CD4-positive, alpha-beta T cell (primary cell): ENCODE measurements around the gene HS6ST2. TPM values are rescaled to one million over a fixed set of nuclear protein-coding genes. Genes with fewer than 3 reads are reported as not detected.

ENCODE experiments used
- ATAC-seq: fragments of 200-7000 bp; cut with Tn5 transposase; one replicate; pipeline ENCODE4 v1.10.0; 2022; ENCODE audit warnings: mild to moderate bottlenecking; ENCODE audit not compliant: poor library complexity
- CTCF ChIA-PET: fragments of 350-600 bp; sonication (Branson Sonifier 250); formaldehyde crosslinking; loops from one replicate; lab custom pipeline; 2021; ENCODE audit warnings: antibody characterized with exemption, inconsistent platforms; lab: Charles Lee
- POLR2A ChIA-PET: fragments of 350-600 bp; sonication (Branson Sonifier 250); formaldehyde crosslinking; loops from one replicate; lab custom pipeline; 2021; ENCODE audit warnings: antibody characterized with exemption, inconsistent platforms; lab: Charles Lee
- DNase-seq, 14 experiments: peaks; one replicate each; pipeline ENCODE4 v3.0.0-alpha.2; 2013 to 2020; ENCODE audit warnings: mixed read lengths in 2 of 14
- H3K27ac ChIP-seq, 2 donors: one replicate each; pipeline versions ENCODE4 v1.5.1 to v1.7.0; 2013; ENCODE audit warnings: low read length in 2 of 2, low read depth in 1 of 2, mild to moderate bottlenecking in 1 of 2
- H3K27me3 ChIP-seq, 2 experiments: 1 replicate in 1 of 2; 2 replicates in 1 of 2; pipeline versions ENCODE4 v1.6.1 to v1.7.0; 2013; ENCODE audit warnings: low read length in 2 of 2, control low read depth in 1 of 2, mild to moderate bottlenecking in 1 of 2, moderate library complexity in 1 of 2; ENCODE audit not compliant: insufficient read depth in 2 of 2, control insufficient read depth in 1 of 2
- H3K36me3 ChIP-seq: one replicate; pipeline ENCODE4 v1.6.1; 2013; ENCODE audit warnings: low read length, control low read depth; ENCODE audit not compliant: insufficient read depth
- H3K4me1 ChIP-seq: one replicate; pipeline ENCODE4 v1.6.1; 2013; ENCODE audit warnings: low read length, control low read depth; ENCODE audit not compliant: insufficient read depth
- H3K4me3 ChIP-seq: one replicate; pipeline ENCODE4 v1.5.1; 2013; ENCODE audit warnings: mild to moderate bottlenecking, low read length, moderate library complexity
- H3K9me3 ChIP-seq, 2 experiments: 1 replicate in 1 of 2; 2 replicates in 1 of 2; pipeline versions ENCODE4 v1.6.1 to v1.7.0; 2013; ENCODE audit warnings: low read length in 2 of 2, mild to moderate bottlenecking in 2 of 2, control low read depth in 1 of 2, moderate library complexity in 1 of 2; ENCODE audit not compliant: control insufficient read depth in 1 of 2, insufficient read depth in 1 of 2
- H3K27ac Mint-ChIP-seq: one replicate; pipeline ENCODE4 v1.8.0; 2020; ENCODE audit warnings: mixed read lengths
- H3K27me3 Mint-ChIP-seq: one replicate; pipeline ENCODE4 v1.8.0; 2021; ENCODE audit warnings: mixed read lengths
- H3K36me3 Mint-ChIP-seq: one replicate; pipeline ENCODE4 v1.8.0; 2021; ENCODE audit warnings: low read depth, mixed read lengths
- H3K4me1 Mint-ChIP-seq: one replicate; pipeline ENCODE4 v1.8.0; 2021; ENCODE audit warnings: low read depth, mixed read lengths
- H3K4me3 Mint-ChIP-seq: one replicate; pipeline ENCODE4 v1.8.0; 2020; ENCODE audit warnings: mild to moderate bottlenecking, mixed read lengths
- H3K9me3 Mint-ChIP-seq: one replicate; pipeline ENCODE4 v1.8.0; 2020; ENCODE audit warnings: mixed read lengths
- intact Hi-C, 2 experiments: fragments of 100-400 bp; cut with DNase I in 1 of 2; cut with micrococcal nuclease in 1 of 2; formaldehyde crosslinking; loops; one replicate each; pipeline versions ENCODE4 v1.15.1 to v1.9.0; 2023 to 2025; cut with DNase I, micrococcal nuclease
- total RNA-seq, 174 experiments: library from RNA in 2 of 174; stranded (reverse) in 2 of 174; gene quantifications; one replicate each; pipeline ENCODE4 v1.2.3 and lab custom pipeline; 2021 to 2026
- TF ChIP-seq, protein P1 (sequence below): fragments of 200-600 bp; IDR thresholded peaks from one replicate; pipeline ENCODE4 v1.8.0; 2022; ENCODE audit warnings: antibody characterized with exemption, mild to moderate bottlenecking

HS6ST2 gene
- total RNA-seq, 2 experiments from 2014 or later: not detected

- no peak overlapping the region for H3K4me3 ChIP-seq
- POLR2A ChIA-PET: no interaction called here
- CTCF ChIA-PET: no interaction called here
- peaks cover 0 to 7% of the 10 kb centered on the region in 2 experiments for H3K27me3 ChIP-seq
- TF ChIP-seq, protein P1, sequence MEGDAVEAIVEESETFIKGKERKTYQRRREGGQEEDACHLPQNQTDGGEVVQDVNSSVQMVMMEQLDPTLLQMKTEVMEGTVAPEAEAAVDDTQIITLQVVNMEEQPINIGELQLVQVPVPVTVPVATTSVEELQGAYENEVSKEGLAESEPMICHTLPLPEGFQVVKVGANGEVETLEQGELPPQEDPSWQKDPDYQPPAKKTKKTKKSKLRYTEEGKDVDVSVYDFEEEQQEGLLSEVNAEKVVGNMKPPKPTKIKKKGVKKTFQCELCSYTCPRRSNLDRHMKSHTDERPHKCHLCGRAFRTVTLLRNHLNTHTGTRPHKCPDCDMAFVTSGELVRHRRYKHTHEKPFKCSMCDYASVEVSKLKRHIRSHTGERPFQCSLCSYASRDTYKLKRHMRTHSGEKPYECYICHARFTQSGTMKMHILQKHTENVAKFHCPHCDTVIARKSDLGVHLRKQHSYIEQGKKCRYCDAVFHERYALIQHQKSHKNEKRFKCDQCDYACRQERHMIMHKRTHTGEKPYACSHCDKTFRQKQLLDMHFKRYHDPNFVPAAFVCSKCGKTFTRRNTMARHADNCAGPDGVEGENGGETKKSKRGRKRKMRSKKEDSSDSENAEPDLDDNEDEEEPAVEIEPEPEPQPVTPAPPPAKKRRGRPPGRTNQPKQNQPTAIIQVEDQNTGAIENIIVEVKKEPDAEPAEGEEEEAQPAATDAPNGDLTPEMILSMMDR: no peak
- no peaks in the 10 kb centered on the region for H3K36me3 Mint-ChIP-seq
- no peaks in the 10 kb centered on the region for H3K4me1 Mint-ChIP-seq
- H3K4me3 Mint-ChIP-seq: no peak overlapping the region
- intact Hi-C loops: no loop called here
- H3K27me3 Mint-ChIP-seq: no peaks in the 10 kb centered on the region
- no peaks in the 10 kb centered on the region for H3K4me1 ChIP-seq
- H3K27ac ChIP-seq: no peak overlapping the region
- H3K27ac Mint-ChIP-seq: no peak overlapping the region
- H3K36me3 ChIP-seq: no peaks in the 10 kb centered on the region
- no peak for ATAC-seq
- H3K9me3 Mint-ChIP-seq: no peaks in the 10 kb centered on the region
- H3K9me3 ChIP-seq: no peaks in the 10 kb centered on the region
- no peak for DNase-seq
Measured at GRCh38 chrX:132609362-132609848, 349.0 kb downstream of the HS6ST2 start.

GRCh38 chrX:132603700-132604286, 354.6 kb downstream of the HS6ST2 start:
- no peaks in the 10 kb centered on the region for H3K36me3 Mint-ChIP-seq
- H3K4me1 Mint-ChIP-seq: no peaks in the 10 kb centered on the region
- Histone ChIP-seq H3K4me1 (no peaks in the 10 kb centered on the region), H3K4me3 (no peak overlapping the region), H3K36me3 (no peaks in the 10 kb centered on the region), H3K27me3 (peaks cover 0 to 7% of the 10 kb centered on the region in 2 experiments), H3K27ac (no peak overlapping the region), H3K9me3 (no peaks in the 10 kb centered on the region)
- H3K4me3 Mint-ChIP-seq: no peak overlapping the region
- intact Hi-C loops: no loop called here
- POLR2A ChIA-PET: no interaction called here
- TF ChIP-seq, protein P1: no peak
- H3K27me3 Mint-ChIP-seq: no peaks in the 10 kb centered on the region
- DNase-seq: no peak
- H3K27ac Mint-ChIP-seq: no peak overlapping the region
- no peaks in the 10 kb centered on the region for H3K9me3 Mint-ChIP-seq
- CTCF ChIA-PET: no interaction called here
- ATAC-seq: no peak

GRCh38 chrX:132602701-132603100, 355.7 kb downstream of the HS6ST2 start:
- no peak for DNase-seq

More at GRCh38 chrX:132602701-132603100, 355.7 kb downstream of the HS6ST2 start:
- Histone ChIP-seq H3K4me1 (no peaks in the 10 kb centered on the region), H3K36me3 (no peaks in the 10 kb centered on the region), H3K27me3 (peaks cover 0 to 7% of the 10 kb centered on the region in 2 experiments), H3K9me3 (no peaks in the 10 kb centered on the region), H3K4me3 (no peak overlapping the region), H3K27ac (no peak overlapping the region)
- CTCF ChIA-PET: no interaction called here
- Mint-ChIP-seq H3K4me3 (no peak overlapping the region), H3K36me3 (no peaks in the 10 kb centered on the region), H3K27ac (no peak overlapping the region), H3K27me3 (no peaks in the 10 kb centered on the region), H3K9me3 (no peaks in the 10 kb centered on the region), H3K4me1 (no peaks in the 10 kb centered on the region)
- POLR2A ChIA-PET: no interaction called here
- TF ChIP-seq, protein P1: no peak
- ATAC-seq: no peak
- intact Hi-C loops: no loop called here
